Activated naive CD4-positive, alpha-beta T cell treated with anti-CD3 and anti-CD28 coated beads, Interleukin-2, amount 50 U/mL, for 72 hours (primary cell): ENCODE data around the gene CPEB4. TPM values are rescaled to one million over a fixed set of nuclear protein-coding genes. Genes with fewer than 3 reads are reported as not detected.

Experiments used
- ATAC-seq, 2 donors: fragments of 150-1000 bp; cut with Tn5 transposase; 2 replicates each; pipeline ENCODE4 v1.10.0; 2021; ENCODE audit warnings: mild to moderate bottlenecking in 2 of 2, moderate library complexity in 2 of 2
- DNase-seq, 2 donors: peaks; one replicate each; pipeline ENCODE4 v3.0.0; 2021 to 2022; ENCODE audit warnings: low spot score in 2 of 2
- H3K27ac Mint-ChIP-seq, 2 donors: one replicate each; pipeline ENCODE4 v1.8.0; 2022; ENCODE audit warnings: mild to moderate bottlenecking in 2 of 2, mixed read lengths in 2 of 2
- H3K36me3 Mint-ChIP-seq, 2 donors: one replicate each; pipeline ENCODE4 v1.8.0; 2022; ENCODE audit warnings: mixed read lengths in 2 of 2
- H3K9me3 Mint-ChIP-seq, 2 donors: one replicate each; pipeline ENCODE4 v1.8.0; 2022; ENCODE audit warnings: mixed read lengths in 2 of 2
- total RNA-seq, 2 donors: library from RNA; stranded (reverse); gene quantifications; one replicate each; pipeline ENCODE4 v1.2.3, GENCODE V29; 2022

CPEB4 gene
- total RNA-seq, 2 donors from 2014 or later, result 11.8 to 25.0 TPM

GRCh38 chr5:173917788-173918786, 29.9 kb downstream of the CPEB4 start:
- H3K36me3 Mint-ChIP-seq, result no peaks in the 10 kb centered on the region
- H3K9me3 Mint-ChIP-seq, result no peaks in the 10 kb centered on the region
- DNase-seq (peak; percentile 40 to 57), ATAC-seq (peak; percentile 95 to 96)
- H3K27ac Mint-ChIP-seq, result no peak overlapping the region

- H3K27ac Mint-ChIP-seq, result no peak overlapping the region
- no peak for ATAC-seq
These were observed 31.3 kb downstream of the CPEB4 start for GRCh38 chr5:173919443-173919842.

GRCh38 chr5:173920024-173920753, 32.0 kb downstream of the CPEB4 start:
- no peak for DNase-seq
- H3K27ac Mint-ChIP-seq, result peak overlapping the region in 1 of 2 donors; percentile 6
- H3K9me3 Mint-ChIP-seq, result no peaks in the 10 kb centered on the region
- no peak for ATAC-seq
- H3K36me3 Mint-ChIP-seq, result no peaks in the 10 kb centered on the region

More at GRCh38 chr5:173919443-173919842, 31.3 kb downstream of the CPEB4 start:
- no peak for DNase-seq
- H3K9me3 Mint-ChIP-seq, result no peaks in the 10 kb centered on the region
- no peaks in the 10 kb centered on the region for H3K36me3 Mint-ChIP-seq

GRCh38 chr5:173920866-173921555, 32.9 kb downstream of the CPEB4 start:
- Mint-ChIP-seq H3K36me3 (no peaks in the 10 kb centered on the region), H3K27ac (no peak overlapping the region), H3K9me3 (no peaks in the 10 kb centered on the region)
- ATAC-seq (no peak), DNase-seq (no peak)

- Mint-ChIP-seq H3K9me3 (no peaks in the 10 kb centered on the region), H3K36me3 (no peaks in the 10 kb centered on the region), H3K27ac (no peak overlapping the region)
- DNase-seq, result no peak
- ATAC-seq, result no peak
These were observed 34.4 kb downstream of the CPEB4 start for GRCh38 chr5:173922527-173922926.

GRCh38 chr5:173923218-173924095, 35.3 kb downstream of the CPEB4 start:
- H3K27ac Mint-ChIP-seq, result no peak overlapping the region

GRCh38 chr5:173924899-173925298, 36.8 kb downstream of the CPEB4 start:
- no peaks in the 10 kb centered on the region for H3K36me3 Mint-ChIP-seq
- no peak for ATAC-seq

More at GRCh38 chr5:173923218-173924095, 35.3 kb downstream of the CPEB4 start:
- no peak for ATAC-seq
- no peak for DNase-seq
- Mint-ChIP-seq H3K9me3 (no peaks in the 10 kb centered on the region), H3K36me3 (no peaks in the 10 kb centered on the region)

GRCh38 chr5:173925449-173926071, 37.4 kb downstream of the CPEB4 start:
- H3K27ac Mint-ChIP-seq, result no peak overlapping the region
- H3K9me3 Mint-ChIP-seq, result no peaks in the 10 kb centered on the region
- DNase-seq, result peak in 1 of 2 donors; percentile 29
- H3K36me3 Mint-ChIP-seq, result no peaks in the 10 kb centered on the region
- no peak for ATAC-seq

More at GRCh38 chr5:173924899-173925298, 36.8 kb downstream of the CPEB4 start:
- no peak for DNase-seq
- Mint-ChIP-seq H3K27ac (no peak overlapping the region), H3K9me3 (no peaks in the 10 kb centered on the region)

- no peaks in the 10 kb centered on the region for H3K36me3 Mint-ChIP-seq
- H3K9me3 Mint-ChIP-seq, result no peaks in the 10 kb centered on the region
- ATAC-seq (no peak), DNase-seq (no peak)
- H3K27ac Mint-ChIP-seq, result no peak overlapping the region
These were observed 38.2 kb downstream of the CPEB4 start for GRCh38 chr5:173926359-173926758.

- peak in 1 of 2 donors; percentile 35 for ATAC-seq
- no peaks in the 10 kb centered on the region for H3K9me3 Mint-ChIP-seq
- DNase-seq, result no peak
These were observed 40.9 kb downstream of the CPEB4 start for GRCh38 chr5:173928871-173929574.

GRCh38 chr5:173932695-173933139, 44.6 kb downstream of the CPEB4 start:
- no peaks in the 10 kb centered on the region for H3K9me3 Mint-ChIP-seq
- H3K27ac Mint-ChIP-seq, result no peak overlapping the region
- no peak for ATAC-seq
- no peak for DNase-seq
- H3K36me3 Mint-ChIP-seq, result no peaks in the 10 kb centered on the region

More at GRCh38 chr5:173928871-173929574, 40.9 kb downstream of the CPEB4 start:
- Mint-ChIP-seq H3K27ac (no peak overlapping the region), H3K36me3 (no peaks in the 10 kb centered on the region)

- ATAC-seq (no peak), DNase-seq (no peak)
- H3K36me3 Mint-ChIP-seq, result no peaks in the 10 kb centered on the region
- no peak overlapping the region for H3K27ac Mint-ChIP-seq
- H3K9me3 Mint-ChIP-seq, result no peaks in the 10 kb centered on the region
These were observed 45.8 kb downstream of the CPEB4 start for GRCh38 chr5:173933901-173934300.

GRCh38 chr5:173935396-173935795, 47.2 kb downstream of the CPEB4 start:
- ATAC-seq (no peak), DNase-seq (no peak)
- Mint-ChIP-seq H3K27ac (no peak overlapping the region), H3K36me3 (no peaks in the 10 kb centered on the region), H3K9me3 (no peaks in the 10 kb centered on the region)

GRCh38 chr5:173940269-173940668, 52.1 kb downstream of the CPEB4 start:
- ATAC-seq, result no peak
- H3K9me3 Mint-ChIP-seq, result no peaks in the 10 kb centered on the region
- H3K27ac Mint-ChIP-seq, result no peak overlapping the region
- H3K36me3 Mint-ChIP-seq, result no peaks in the 10 kb centered on the region
- DNase-seq, result no peak

- DNase-seq (no peak), ATAC-seq (no peak)
- H3K9me3 Mint-ChIP-seq, result no peaks in the 10 kb centered on the region
- no peaks in the 10 kb centered on the region for H3K36me3 Mint-ChIP-seq
- no peak overlapping the region for H3K27ac Mint-ChIP-seq
These were observed 53.0 kb downstream of the CPEB4 start for GRCh38 chr5:173941102-173941501.
